AG20443 (cell line): Measurements from ENCODE around the gene IGF2R.
"Not testable (repeated sequence)": the region's sequence is repeated elsewhere in the genome, so short reads cannot be mapped to it uniquely, and the experiment has no call there.

Source experiments
- DNase-seq: peaks from one replicate; pipeline ENCODE4 v3.0.0; 2012; ENCODE audit warnings: low spot score, mixed read lengths

Gene IGF2R

GRCh38 chr6:160077526-160077925 is 108.6 kb downstream of the IGF2R start:
- DNase-seq: peak; percentile 76

- no peak for DNase-seq
These were observed 110.2 kb downstream of the IGF2R start for GRCh38 chr6:160078883-160079685.

- no peak for DNase-seq
These were observed 110.8 kb downstream of the IGF2R start for GRCh38 chr6:160079686-160080043.

GRCh38 chr6:160080097-160080496 is 111.2 kb downstream of the IGF2R start:
- DNase-seq: no peak

GRCh38 chr6:160081398-160081797 is 112.5 kb downstream of the IGF2R start:
- no peak for DNase-seq

- DNase-seq: no peak
These were observed 113.7 kb downstream of the IGF2R start for GRCh38 chr6:160082627-160083026.

GRCh38 chr6:160084198-160084776 is 115.4 kb downstream of the IGF2R start:
- no peak for DNase-seq

- DNase-seq: no peak
These were observed 116.3 kb downstream of the IGF2R start for GRCh38 chr6:160085226-160085625.

- no peak for DNase-seq
These were observed 117.0 kb downstream of the IGF2R start for GRCh38 chr6:160085713-160086505.

GRCh38 chr6:160086754-160087153 is 117.9 kb downstream of the IGF2R start:
- no peak for DNase-seq

- DNase-seq: peak; percentile 96
These were observed 119.3 kb downstream of the IGF2R start for GRCh38 chr6:160088069-160088783.

- DNase-seq: peak; percentile 83
These were observed 120.1 kb downstream of the IGF2R start for GRCh38 chr6:160088784-160089533.

- no peak for DNase-seq
These were observed 120.6 kb downstream of the IGF2R start for GRCh38 chr6:160089534-160089897.

GRCh38 chr6:160090442-160091239 is 121.8 kb downstream of the IGF2R start:
- not testable (repeated sequence) for DNase-seq

GRCh38 chr6:160092176-160092575 is 123.3 kb downstream of the IGF2R start:
- not testable (repeated sequence) for DNase-seq

- no peak for DNase-seq
These were observed 123.7 kb downstream of the IGF2R start for GRCh38 chr6:160092602-160093001.

GRCh38 chr6:160093061-160093460 is 124.2 kb downstream of the IGF2R start:
- DNase-seq: no peak

GRCh38 chr6:160093946-160094345 is 125.1 kb downstream of the IGF2R start:
- DNase-seq: no peak

- DNase-seq: no peak
These were observed 126.4 kb downstream of the IGF2R start for GRCh38 chr6:160095146-160095845.
